ENCODE data around the gene PHACTR1.

Gene PHACTR1

GRCh38 chr6:13091192-13091591, 374.6 kb downstream of the PHACTR1 start:
- DNase-seq (ENCODE audit: extremely low read depth in 1 of 2, low read depth in 1 of 2), result no peak

GRCh38 chr6:13094781-13095425, 378.3 kb downstream of the PHACTR1 start:
- no peak for DNase-seq (ENCODE audit: extremely low read depth in 1 of 2, low read depth in 1 of 2)

- DNase-seq (ENCODE audit: extremely low read depth in 1 of 2, low read depth in 1 of 2), result no peak
These were observed 379.5 kb downstream of the PHACTR1 start for GRCh38 chr6:13096084-13096483.

GRCh38 chr6:13097454-13097853, 380.9 kb downstream of the PHACTR1 start:
- DNase-seq (ENCODE audit: extremely low read depth in 1 of 2, low read depth in 1 of 2), result no peak

- no peak for DNase-seq (ENCODE audit: extremely low read depth in 1 of 2, low read depth in 1 of 2)
These were observed 381.4 kb downstream of the PHACTR1 start for GRCh38 chr6:13098006-13098405.

- no peak for DNase-seq (ENCODE audit: extremely low read depth in 1 of 2, low read depth in 1 of 2)
These were observed 382.4 kb downstream of the PHACTR1 start for GRCh38 chr6:13098793-13099570.

- DNase-seq (ENCODE audit: extremely low read depth in 1 of 2, low read depth in 1 of 2), result no peak
These were observed 383.2 kb downstream of the PHACTR1 start for GRCh38 chr6:13099771-13100170.

GRCh38 chr6:13101409-13101808, 384.8 kb downstream of the PHACTR1 start:
- DNase-seq (ENCODE audit: extremely low read depth in 1 of 2, low read depth in 1 of 2), result no peak

- no peak for DNase-seq (ENCODE audit: extremely low read depth in 1 of 2, low read depth in 1 of 2)
These were observed 385.4 kb downstream of the PHACTR1 start for GRCh38 chr6:13101985-13102384.

GRCh38 chr6:13103169-13103568, 386.6 kb downstream of the PHACTR1 start:
- DNase-seq (ENCODE audit: extremely low read depth in 1 of 2, low read depth in 1 of 2), result no peak

GRCh38 chr6:13105139-13105538, 388.6 kb downstream of the PHACTR1 start:
- no peak for DNase-seq (ENCODE audit: extremely low read depth in 1 of 2, low read depth in 1 of 2)

- no peak for DNase-seq (ENCODE audit: extremely low read depth in 1 of 2, low read depth in 1 of 2)
These were observed 396.4 kb downstream of the PHACTR1 start for GRCh38 chr6:13112921-13113320.

- DNase-seq (ENCODE audit: extremely low read depth in 1 of 2, low read depth in 1 of 2), result no peak
These were observed 396.8 kb downstream of the PHACTR1 start for GRCh38 chr6:13113376-13113775.

GRCh38 chr6:13113981-13114593, 397.5 kb downstream of the PHACTR1 start:
- DNase-seq (ENCODE audit: extremely low read depth in 1 of 2, low read depth in 1 of 2), result no peak

- DNase-seq (ENCODE audit: extremely low read depth in 1 of 2, low read depth in 1 of 2), result no peak
These were observed 399.6 kb downstream of the PHACTR1 start for GRCh38 chr6:13116155-13116554.

GRCh38 chr6:13117570-13117969, 401.0 kb downstream of the PHACTR1 start:
- DNase-seq (ENCODE audit: extremely low read depth in 1 of 2, low read depth in 1 of 2), result no peak

GRCh38 chr6:13119549-13119948, 403.0 kb downstream of the PHACTR1 start:
- no peak for DNase-seq (ENCODE audit: extremely low read depth in 1 of 2, low read depth in 1 of 2)

- no peak for DNase-seq (ENCODE audit: extremely low read depth in 1 of 2, low read depth in 1 of 2)
These were observed 404.2 kb downstream of the PHACTR1 start for GRCh38 chr6:13120483-13121482.

GRCh38 chr6:13124131-13124530, 407.6 kb downstream of the PHACTR1 start:
- DNase-seq (ENCODE audit: extremely low read depth in 1 of 2, low read depth in 1 of 2), result no peak

GRCh38 chr6:13125841-13126240, 409.3 kb downstream of the PHACTR1 start:
- DNase-seq (ENCODE audit: extremely low read depth in 1 of 2, low read depth in 1 of 2), result no peak
